ENCODE results near the gene ANTKMT.

DNA sequence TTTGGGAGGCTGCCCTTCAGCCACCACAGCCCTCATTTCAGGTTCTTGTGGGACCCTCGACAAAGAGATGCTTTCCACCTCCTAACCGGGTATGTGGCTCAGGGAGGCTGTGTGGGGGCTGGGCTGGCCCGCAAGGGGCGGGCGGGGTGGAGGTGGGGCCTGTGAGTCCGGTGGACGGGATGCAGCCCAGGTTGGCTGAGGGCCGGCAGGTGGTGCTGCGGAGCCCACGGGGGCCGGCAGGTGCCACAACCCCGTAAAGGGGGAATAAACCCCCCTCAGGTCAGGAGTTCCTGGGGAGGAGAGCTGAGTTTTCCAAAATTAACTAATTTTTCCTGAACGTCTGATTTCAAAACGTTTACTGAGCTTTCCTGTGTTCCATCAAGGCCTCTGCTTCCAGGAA lies 24.8 kb downstream of the ANTKMT start:
- TF ChIP-seq POLR2AphosphoS5 (IDR thresholded peaks at IDR 0.05; ENCODE audit: borderline replicate concordance, low read depth, low read length) (no peak), EZH2 (IDR thresholded peaks at IDR 0.05) (no peak), FOXP2 (optimal IDR thresholded peaks at IDR 0.05; ENCODE audit: control extremely low read depth, extremely low read length, insufficient read depth) (no peak)
